H1 (cell line): Measurements from ENCODE around the gene ADGRV1. TPM values are rescaled to one million over a fixed set of nuclear protein-coding genes. Genes with fewer than 3 reads are reported as not detected.
A peak's percentile ranks its signal among the peaks of the same experiment; 100 is the strongest.

Experiments
- BRCA1 ChIP-seq: IDR thresholded peaks from 2 replicates; pipeline ENCODE4 v1.6.1; 2012; ENCODE audit warnings: low read depth, low read length, improper control_type of control experiment
- CHD1 ChIP-seq: IDR thresholded peaks from 2 replicates; pipeline ENCODE4 v1.6.1; 2012; ENCODE audit warnings: low read depth, low read length, improper control_type of control experiment
- CHD7 ChIP-seq: fragments of 300-600 bp; sonication (generic); IDR thresholded peaks from 2 replicates; pipeline ENCODE4 v1.7.1; 2012; ENCODE audit warnings: low read length, moderate library complexity, mild to moderate bottlenecking, inconsistent platforms; ENCODE audit not compliant: insufficient replicate concordance
- HDAC2 ChIP-seq, 2 experiments: fragments of 300-600 bp in 1 of 2; sonication (generic) in 1 of 2; IDR thresholded peaks; 2 replicates each; pipeline ENCODE4 v1.6.1; 2011 to 2012; ENCODE audit warnings: low read depth in 2 of 2, low read length in 2 of 2, mild to moderate bottlenecking in 2 of 2, moderate library complexity in 2 of 2, borderline replicate concordance in 1 of 2, inconsistent platforms in 1 of 2
- KDM5A ChIP-seq: fragments of 200-600 bp; IDR thresholded peaks from 2 replicates; pipeline ENCODE4 v1.7.1; 2012; ENCODE audit warnings: mild to moderate bottlenecking, low read length, inconsistent platforms, mixed read lengths
- MAX ChIP-seq: IDR thresholded peaks from 2 replicates; pipeline ENCODE4 v1.6.1; 2012; ENCODE audit warnings: inconsistent platforms
- POU5F1 ChIP-seq: IDR thresholded peaks from 2 replicates; pipeline ENCODE4 v1.6.1; 2011; ENCODE audit warnings: low read depth, mild to moderate bottlenecking, low read length, moderate library complexity
- SUZ12 ChIP-seq: fragments of 200-600 bp; sonication (generic); IDR thresholded peaks from 2 replicates; pipeline ENCODE4 v1.6.1; 2012; ENCODE audit warnings: mild to moderate bottlenecking, inconsistent platforms, low read length, moderate library complexity, mixed read lengths
- TEAD4 ChIP-seq: IDR thresholded peaks from 2 replicates; pipeline ENCODE4 v1.6.1; 2012; ENCODE audit warnings: low read depth, low read length, inconsistent platforms, mixed read lengths
- YY1 ChIP-seq: IDR thresholded peaks from 2 replicates; pipeline ENCODE4 v1.6.1; 2011; ENCODE audit warnings: low read depth, mild to moderate bottlenecking, low read length
- polyA plus RNA-seq, 7 experiments: library from polyadenylated mRNA; depleted of rRNA in 3 of 7; stranded (reverse) in 5 of 7; unstranded in 2 of 7; fragments of >200 nt in 5 of 7; fragments of 200-250 nt in 2 of 7; gene quantifications; 1 replicate in 5 of 7; 2 replicates in 1 of 7; 4 replicates in 1 of 7; pipeline versions ENCODE4 v1.2.1 to v1.2.3, GENCODE V29; 2011 to 2013; ENCODE audit warnings: missing spikeins in 2 of 7, mixed read lengths in 2 of 7
- total RNA-seq: library from RNA; stranded (reverse); fragmentation: NEBNext Ultra II Directional; extraction: Animal tissue kit (Norgen Biotek cat#: 25700); gene quantifications from 2 replicates; pipeline ENCODE4 v1.2.1, GENCODE V29; 2021

The ADGRV1 gene
- total and polyA plus RNA-seq, 2 of the 8 experiments (the other 6 are each of a cell fraction or from before 2014, with no cell fraction given) = 53.1 to 62.2 TPM

- peak; percentile 15; the same call in 1 of the 2 replicates for TF ChIP-seq MAX
- no peak for TF ChIP-seq KDM5A
- peak; percentile 33; the same call in 1 of the 2 replicates for TF ChIP-seq TEAD4
- no peak for TF ChIP-seq POU5F1
- no peak for TF ChIP-seq HDAC2 (IDR thresholded peaks at IDR 0.05; ENCODE audit: borderline replicate concordance in 1 of 2, low read depth in 2 of 2, low read length in 2 of 2)
- TF ChIP-seq CHD1 = no peak
- TF ChIP-seq YY1 = peak; percentile 72; the same call in 1 of the 2 replicates
- no peak for TF ChIP-seq CHD7
- TF ChIP-seq SUZ12 = no peak
- TF ChIP-seq BRCA1 = 0 out of 2 replicates have a peak, but pooled peaks have one; percentile 3
These were observed 543.2 kb downstream of the ADGRV1 start (continued) for GRCh38 chr5:91101600-91102379.
